Umbilical cord (tissue), 2 donors: ENCODE data around the gene NME7. TPM values are rescaled to one million over a fixed set of nuclear protein-coding genes. Genes with fewer than 3 reads are reported as not detected.

ENCODE experiments used
- DNase-seq: peaks from one replicate; pipeline ENCODE4 v3.0.0-alpha.2; 2015; ENCODE audit warnings: low spot score
- total RNA-seq: library from RNA; depleted of rRNA; stranded (reverse); fragments of >200 nt; gene quantifications from one replicate; pipeline ENCODE4 v1.2.3, GENCODE V29; 2014; ENCODE audit warnings: low replicate concordance; ENCODE audit not compliant: insufficient read depth

NME7 gene
- total RNA-seq, 1 donor from 2014 or later = 29.6 TPM

GRCh38 chr1:169107603-169108208 is 259.9 kb downstream of the NME7 start:
- no peak for DNase-seq

GRCh38 chr1:169106921-169107602 is 260.5 kb downstream of the NME7 start:
- no peak for DNase-seq

- peak; percentile 88 for DNase-seq
These were observed 261.3 kb downstream of the NME7 start, which contains the start of gene ATP1B1 for GRCh38 chr1:169106095-169106920. Gene ATP1B1, plus strand, starts transcription at chr1:169106690. Its CDS starts 140 bp downstream, at chr1:169106830.

DNA sequence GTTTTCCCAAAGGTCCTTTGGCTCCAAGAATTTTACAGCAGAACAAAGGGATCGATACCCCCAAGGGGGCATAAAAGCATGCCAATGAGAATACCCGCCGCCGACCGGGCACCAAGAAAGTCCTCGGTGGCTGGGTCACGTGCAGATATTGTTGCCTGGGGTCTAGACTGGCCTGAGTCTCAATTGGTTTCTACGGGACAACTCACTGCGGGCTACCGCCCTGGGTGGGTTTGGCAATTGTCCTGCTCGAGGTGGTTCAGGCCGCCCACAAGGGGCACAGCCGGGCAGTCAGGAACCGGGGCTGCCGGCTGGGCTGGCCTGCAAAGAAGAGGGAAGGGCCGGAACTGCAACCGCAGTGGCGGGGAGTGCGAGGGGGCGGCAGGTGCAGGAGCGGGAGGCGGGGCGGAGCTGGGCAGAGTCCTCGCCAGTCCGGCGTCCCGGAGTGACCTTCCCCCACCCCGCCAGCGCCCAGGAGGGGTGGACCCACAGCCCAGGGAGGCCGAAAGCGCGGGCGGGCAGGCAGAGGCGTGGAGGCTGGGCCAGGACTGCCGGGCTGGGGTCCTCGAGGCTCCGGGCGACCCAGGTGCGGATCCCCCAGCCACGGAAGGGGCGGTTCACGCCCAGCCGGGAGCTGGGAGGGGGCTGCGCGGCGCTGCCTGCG is 262.0 kb downstream of the NME7 start:
- no peak for DNase-seq

DNA sequence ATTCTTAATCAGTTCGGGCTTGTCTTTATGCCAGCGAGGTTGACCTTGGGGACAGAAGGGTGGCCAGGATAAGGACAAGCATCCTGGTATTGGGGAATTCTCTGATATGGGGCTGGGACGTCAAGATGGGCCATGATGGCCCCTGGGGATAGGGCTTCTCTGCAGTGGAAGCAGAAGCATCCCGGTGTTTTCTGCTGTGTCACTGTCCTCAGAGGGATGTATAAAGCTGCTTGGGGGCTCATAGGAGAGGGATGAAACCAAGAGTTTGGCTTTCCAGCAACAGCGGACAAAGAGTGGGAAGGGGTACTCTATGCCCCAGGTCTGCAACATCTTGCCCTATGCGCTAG is 262.5 kb downstream of the NME7 start:
- DNase-seq = no peak

GRCh38 chr1:169103480-169103893 is 264.1 kb downstream of the NME7 start:
- no peak for DNase-seq

GRCh38 chr1:169103002-169103401 is 264.6 kb downstream of the NME7 start:
- no peak for DNase-seq

DNA sequence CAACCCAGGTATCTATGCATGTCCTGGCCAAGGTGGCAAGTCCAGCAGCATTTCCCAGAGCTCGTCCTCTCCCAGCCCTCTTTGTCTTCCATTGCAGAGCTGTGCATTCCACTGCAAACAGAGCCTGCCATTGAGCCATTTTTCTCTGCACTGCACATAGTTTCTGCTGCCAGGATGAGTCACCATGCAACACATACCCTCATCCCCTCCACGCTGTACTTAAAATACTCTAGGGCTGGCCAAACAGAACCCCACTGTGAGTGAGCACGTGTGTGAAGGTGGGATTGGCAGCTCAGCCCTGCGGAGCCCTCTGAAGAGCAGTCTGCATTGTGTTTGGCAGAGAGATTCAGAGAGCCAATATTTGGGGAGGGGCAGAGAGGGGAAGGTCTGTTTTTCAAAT is 265.0 kb downstream of the NME7 start:
- DNase-seq = peak; percentile 89

DNA sequence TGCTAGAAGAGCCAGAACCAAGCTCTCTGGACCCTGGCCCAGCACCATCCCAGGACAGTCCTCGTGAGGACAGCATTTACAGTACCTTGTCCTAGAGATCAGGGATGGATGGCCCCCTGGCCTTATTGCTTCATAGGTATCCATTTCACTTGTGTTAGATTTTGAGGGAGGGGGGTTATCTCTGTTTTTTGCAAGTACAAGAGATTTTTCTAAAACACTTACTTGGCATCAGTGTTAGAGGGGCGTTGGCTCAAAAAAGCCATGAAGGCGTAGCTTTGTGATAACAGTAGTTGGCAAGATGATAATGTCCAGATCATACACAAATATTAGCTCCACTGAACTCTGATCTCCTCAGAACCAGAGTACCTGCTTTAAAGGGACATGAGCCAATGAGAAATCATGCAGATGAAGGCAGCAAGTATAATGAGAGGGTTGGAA is 266.9 kb downstream of the NME7 start:
- DNase-seq = no peak

DNA sequence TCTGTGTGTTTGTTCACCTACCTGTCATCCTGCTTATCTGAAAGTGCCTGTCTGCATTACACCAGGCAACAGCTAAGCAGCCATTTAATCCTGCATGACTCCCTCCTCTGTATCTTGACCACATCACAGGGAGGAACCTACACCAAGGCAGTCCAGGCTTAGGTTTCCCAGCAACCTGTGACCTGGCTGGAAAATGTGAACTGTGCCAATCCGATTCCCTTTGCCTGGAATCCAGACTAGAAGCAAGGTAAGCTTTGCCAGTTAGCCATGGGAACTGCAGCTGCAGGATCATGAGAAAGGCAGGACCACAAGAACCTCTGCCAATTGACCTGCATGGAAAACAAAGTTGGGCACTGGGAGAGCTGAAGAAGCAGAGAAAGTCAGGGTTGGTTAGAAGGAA is 267.4 kb downstream of the NME7 start:
- no peak for DNase-seq

- no peak for DNase-seq
These were observed 268.0 kb downstream of the NME7 start for GRCh38 chr1:169099561-169099960.

DNA sequence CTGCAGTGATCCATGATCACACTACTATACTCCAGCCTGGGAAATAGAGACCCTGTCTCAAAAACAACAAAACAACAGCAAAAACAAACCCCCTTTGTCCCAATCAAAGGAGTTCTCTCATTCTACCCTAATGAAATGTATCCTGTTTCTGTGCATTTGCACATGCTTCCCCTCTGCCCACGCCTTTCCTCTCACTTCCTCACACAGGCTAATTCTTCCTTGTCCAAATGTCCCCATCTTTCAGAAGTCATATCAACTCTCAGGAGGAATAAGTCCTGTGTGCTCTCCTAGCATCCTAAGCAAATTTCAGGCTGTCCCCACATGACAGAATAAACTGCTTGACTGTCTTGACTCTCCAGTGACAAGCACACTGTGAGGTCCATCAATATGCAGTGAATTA is 269.2 kb downstream of the NME7 start:
- no peak for DNase-seq

GRCh38 chr1:169094897-169095569 is 272.6 kb downstream of the NME7 start:
- DNase-seq = no peak

DNA sequence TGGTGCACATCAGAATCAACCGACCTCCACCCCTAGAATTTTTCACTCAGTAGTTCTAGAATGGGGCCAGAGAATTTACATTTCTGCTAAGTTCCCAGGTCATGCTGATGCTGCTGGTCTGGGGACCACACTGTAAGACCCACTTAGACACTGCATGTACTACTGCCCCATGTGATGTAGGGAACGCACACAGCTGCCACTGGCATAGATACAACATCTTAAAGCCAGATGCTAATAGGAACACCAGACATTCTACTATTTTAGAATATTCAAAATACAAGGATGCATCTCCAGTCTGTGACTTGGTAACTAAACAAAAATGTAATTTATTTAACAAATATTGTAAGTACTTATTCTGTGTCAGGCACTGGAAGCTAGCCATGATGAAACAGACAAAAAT is 275.2 kb downstream of the NME7 start:
- DNase-seq = no peak

DNA sequence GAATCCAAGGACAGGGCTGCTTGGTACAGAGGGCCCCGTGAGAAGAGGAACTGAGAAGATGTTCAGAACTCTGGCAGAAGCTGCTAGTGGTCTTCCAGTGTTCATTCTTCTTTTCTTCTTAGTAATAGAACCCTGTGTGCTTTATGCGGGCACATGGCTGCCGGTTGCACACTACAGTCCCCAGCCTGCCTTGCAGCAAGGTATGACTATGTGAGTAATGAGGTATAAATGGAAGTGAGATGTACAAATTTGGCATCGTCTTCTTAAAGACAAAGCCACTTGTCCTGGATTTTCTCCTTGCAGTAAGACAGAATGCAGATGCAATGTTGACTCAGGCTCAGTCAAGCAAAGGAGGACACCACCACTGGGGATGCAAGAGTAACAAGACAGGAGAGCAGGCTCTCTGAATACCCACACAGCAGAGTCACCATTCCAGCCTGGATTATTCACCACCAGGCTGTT is 276.1 kb downstream of the NME7 start:
- DNase-seq = no peak

DNA sequence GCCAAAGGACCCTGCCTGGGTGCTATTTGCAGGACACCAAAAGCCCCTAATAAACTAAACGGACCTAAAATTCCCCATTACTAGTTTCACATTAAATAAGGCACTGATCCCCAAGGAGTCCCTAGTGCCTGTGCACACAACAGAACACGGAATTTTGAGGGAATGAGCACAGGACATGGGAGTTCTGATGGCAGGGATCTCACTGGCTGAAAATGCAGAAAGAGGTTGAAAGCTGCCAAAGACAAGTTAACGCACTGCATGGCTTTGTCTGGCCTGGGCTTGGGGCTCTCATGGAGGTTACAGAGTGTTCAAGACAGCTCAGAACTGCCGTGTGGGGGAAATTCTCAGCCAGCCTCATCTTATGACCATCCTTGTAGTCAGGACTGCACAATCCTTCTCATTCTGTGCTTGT is 276.7 kb downstream of the NME7 start:
- no peak for DNase-seq

GRCh38 chr1:169090308-169090899 is 277.2 kb downstream of the NME7 start:
- no peak for DNase-seq

- DNase-seq = no peak
These were observed 277.8 kb downstream of the NME7 start for GRCh38 chr1:169089776-169090175.

GRCh38 chr1:169087876-169088275 is 279.7 kb downstream of the NME7 start:
- DNase-seq = no peak

- DNase-seq = peak; percentile 88
These were observed 280.8 kb downstream of the NME7 start for GRCh38 chr1:169086603-169087455.
